Suppressor macrophage treated with lipopolysaccharide for 1 hour (primary cell): ENCODE results near the gene BMPR1B.

Experiments used
- DNase-seq, 3 donors: peaks; one replicate each; pipeline ENCODE4 v3.0.0-alpha.2; 2020 to 2022

The BMPR1B gene

DNA sequence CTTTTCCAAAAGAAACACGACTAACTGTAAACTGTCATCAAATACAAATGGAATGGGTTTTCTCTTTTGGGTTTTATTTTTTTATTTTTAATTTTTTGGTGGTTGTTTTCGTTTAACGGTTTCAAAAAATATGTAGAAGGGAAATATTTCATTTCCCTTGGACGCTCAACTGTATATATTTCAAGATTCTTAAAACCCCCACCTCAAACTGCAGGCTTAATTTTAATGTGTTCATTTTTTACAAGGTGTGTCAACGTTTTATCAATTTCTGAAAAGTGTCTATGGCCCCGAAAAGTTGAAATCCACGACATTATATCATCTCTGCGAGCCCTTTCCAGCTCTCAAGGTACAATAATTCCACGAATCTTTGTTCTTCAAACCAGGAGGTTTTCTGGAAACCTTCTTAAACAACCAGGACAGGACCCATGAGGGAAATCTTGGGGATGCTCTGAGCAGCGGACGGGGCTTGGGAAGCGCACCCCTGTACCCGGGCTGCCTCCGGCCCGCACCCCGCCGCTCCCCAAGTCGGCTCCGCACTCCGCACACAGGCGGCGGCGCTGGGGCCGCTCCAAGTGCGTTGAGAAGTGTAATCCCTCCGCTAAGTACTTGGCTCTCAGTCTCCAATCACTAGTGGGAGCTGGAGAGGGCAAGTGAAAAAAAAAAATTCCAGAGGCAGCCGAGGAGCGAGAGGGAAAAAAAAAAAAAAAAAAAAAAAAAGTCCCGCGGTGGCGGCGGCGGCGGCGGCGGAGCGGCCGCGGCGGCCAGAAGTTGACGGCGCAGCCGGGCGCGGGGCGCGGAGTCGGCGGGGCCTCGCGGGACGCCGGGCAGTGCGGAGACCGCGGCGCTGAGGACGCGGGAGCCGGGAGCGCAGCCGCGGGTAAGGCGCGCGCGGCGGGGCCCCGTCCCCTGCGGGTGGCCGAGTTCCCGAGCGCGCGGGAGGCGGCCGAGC is at the start of gene BMPR1B:
Gene BMPR1B (plus strand): TSS at position 764 of the 949 bp plus-strand sequence. CDS start 346,470 bp downstream, outside the sequence.
- DNase-seq = peak in 2 of 3 donors; percentile 6 to 28

DNA sequence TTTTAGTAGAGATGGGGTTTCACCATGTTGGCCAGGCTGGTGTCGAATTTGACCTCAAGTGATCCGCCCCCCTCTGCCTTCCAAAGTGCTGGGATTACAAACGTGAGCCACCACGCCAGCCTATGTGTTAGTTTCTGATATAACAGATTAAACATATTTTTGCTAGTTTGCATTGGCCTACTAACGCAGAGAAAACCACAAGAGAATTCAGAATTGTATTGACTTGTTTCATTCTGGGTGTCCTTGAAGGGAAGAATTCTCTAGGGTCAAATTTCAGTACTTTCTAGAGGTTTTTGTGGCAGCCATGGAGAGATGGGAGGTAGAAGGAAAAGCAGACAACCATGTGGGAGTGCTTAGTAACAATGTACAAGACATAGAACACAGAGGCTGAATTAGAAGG is 46.1 kb upstream of the BMPR1B start:
- DNase-seq = no peak

DNA sequence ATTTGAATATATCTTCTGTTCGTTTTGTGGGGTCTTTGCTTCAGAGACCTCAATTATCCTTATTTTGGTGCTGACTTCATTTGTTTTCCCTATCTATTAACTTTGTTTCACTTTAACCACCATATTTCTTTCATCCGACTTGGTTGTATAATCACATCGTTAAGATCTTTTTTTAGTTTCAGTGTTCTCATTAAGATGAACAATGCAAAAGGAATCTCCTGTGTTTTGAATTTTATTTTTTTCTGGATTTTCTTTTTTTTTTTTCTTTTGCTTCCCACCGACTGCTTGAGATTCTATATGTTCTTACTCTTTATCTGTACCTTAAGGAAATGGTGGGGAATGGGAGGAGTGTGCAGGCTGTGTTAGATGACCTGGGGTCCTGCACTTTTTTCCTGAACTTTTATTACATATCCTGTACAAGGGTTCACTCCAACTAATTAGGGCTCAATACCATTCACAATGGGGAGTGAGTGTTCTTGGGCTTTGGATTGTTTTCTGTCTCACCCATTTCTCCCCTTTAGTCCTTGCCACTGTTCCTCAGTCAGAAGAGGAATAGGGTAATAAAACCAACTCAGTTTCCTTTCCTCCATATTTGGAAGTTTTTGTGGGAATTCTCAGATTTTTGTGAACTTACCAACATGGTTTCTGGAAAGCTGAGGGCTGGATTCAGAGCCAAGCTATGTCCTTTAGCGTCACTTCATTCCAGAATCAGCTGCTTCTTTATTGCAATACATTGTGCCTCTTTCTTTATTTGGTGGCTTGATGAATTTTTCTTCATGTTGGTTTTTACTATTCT is 43.2 kb upstream of the BMPR1B start:
- DNase-seq = no peak

DNA sequence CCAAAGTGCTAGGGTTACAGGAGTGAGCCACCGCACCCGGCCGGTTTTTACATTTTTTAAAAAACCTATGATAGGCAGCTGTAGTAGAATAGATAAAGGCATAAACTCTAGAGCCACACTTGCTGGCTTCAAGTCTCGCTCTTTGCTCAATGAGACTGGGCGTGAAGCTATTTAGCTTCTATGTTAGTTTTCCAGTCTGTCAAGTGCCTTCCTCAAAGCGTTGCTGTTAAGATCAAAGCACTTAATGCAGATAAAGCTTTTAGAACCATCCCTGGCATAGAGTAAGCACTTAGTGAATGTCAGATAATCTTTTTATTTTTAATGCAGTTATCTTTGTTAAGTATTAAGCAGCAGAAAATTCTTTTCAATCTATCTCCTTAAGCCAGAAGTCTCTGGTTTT is 42.0 kb upstream of the BMPR1B start:
- no peak for DNase-seq

DNA sequence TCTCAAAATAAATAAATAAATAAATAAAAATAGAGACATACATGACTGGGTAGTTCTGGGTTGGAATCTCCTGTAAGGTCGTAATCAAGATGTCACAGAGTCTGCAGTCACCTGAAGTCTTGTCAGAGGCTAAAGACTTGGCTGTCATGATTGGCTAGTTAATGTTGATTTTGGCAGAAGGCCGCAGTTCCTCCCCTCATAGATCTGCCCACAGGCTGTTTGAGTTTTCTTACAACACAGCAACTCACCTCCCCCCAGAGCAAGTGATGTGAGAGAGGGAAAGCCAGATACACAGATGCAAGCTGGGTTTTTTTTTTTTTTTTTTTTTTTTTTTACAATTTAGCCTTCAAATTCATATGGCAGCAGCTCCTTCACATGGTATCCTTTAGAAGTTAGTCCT is 36.4 kb upstream of the BMPR1B start:
- DNase-seq = no peak

DNA sequence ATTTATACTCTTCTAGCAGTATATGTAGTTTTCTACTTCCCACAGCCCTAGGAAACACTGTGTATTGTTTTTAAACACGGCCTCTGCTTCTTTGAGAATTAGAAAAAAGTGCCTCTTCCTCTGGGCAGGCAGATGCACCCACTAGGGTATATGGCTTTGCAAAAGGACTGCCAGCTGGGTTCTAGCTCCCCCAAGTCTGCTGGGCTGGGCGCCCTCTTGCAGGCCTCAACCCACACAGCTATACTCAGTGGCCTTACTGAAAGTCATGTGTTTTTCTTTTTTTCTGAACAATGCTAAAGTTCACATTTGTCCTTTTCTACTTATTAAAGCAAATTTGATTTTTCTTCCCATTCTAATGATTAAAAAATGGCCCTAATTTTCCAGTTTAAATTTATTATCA is 35.5 kb upstream of the BMPR1B start:
- no peak for DNase-seq

DNA sequence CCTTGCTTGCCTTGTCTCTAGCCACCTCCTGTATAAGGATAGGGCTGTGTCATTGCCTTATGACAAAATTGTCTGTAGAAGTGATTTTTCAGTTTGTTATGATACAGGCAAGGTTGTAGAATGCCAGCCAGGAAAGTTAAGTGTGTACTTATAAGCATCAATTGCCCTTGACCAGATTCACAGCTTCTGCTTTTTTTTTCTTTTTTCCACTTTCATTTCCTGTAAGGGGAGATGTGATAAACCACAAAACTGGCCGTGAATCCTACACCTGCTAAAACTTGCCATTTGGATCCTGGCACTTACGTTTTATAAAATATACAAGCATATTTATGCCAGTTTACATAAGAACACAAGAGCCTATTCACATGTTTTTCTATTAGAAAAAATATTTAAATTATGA is 35.0 kb upstream of the BMPR1B start:
- DNase-seq = peak in 1 of 3 donors; percentile 1

DNA sequence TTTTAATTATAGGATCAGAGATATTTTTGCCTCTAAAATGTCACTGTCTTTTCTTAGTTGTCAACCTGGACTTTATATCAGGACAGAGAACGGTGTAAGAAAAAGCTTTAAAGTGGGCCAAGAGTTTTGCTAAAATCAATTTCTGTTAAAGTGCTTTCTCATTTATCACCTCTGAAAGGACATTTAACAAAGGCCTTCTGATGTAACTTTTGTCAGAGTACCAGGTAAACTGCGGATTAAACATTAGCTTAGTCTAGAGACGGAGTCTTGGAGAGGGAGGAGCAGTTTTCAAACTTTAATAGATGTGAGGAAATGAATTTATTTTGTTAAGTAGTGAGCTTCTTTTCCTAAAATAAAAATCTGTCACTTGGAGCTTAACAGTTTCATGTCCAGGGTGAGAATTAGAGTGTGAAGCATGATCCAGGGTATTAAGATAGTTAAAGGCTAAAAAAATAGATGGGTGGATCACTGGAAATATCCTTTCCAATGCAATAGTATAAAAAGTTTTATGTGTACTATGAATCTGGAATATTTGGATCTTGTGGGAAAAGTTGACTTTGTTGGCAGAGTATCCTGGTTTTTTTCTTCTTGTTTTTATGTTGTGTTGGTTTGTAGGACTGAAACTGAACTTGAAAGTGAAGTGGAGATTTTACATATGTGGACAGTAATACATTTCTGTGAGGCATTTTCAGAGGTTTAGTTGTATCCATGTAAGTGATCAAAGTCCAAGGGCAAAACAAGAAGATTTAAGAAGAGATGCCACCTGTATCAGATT is 33.6 kb upstream of the BMPR1B start:
- DNase-seq = no peak

DNA sequence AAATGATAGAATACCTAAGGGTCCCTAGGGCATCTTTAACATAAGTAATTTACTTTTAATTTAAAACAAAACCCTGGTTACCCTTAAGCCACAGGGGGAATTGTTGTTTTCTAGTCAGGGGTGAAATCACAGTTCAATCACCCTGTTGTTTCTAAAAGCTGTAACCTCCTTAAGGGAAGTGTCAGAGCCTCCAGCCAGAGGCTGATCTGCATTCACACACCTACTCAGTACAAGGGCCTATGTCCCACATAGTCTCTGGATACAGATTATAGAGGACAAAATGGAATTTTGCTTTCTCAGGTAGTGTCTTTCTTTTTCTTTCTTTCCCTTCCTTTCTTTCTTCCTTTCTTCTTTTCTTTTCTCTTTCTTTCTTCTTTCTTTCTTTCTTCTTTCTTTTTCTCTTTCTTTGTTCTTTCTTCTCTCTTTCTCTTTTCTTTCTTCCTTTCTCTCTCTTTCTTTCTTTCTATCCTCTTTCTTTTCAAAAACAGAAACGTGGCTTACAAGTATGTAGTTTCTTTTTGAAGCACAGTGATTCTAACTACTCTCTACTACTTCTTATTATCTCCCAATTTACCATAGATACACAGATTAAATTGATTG is 31.1 kb upstream of the BMPR1B start:
- no peak for DNase-seq

DNA sequence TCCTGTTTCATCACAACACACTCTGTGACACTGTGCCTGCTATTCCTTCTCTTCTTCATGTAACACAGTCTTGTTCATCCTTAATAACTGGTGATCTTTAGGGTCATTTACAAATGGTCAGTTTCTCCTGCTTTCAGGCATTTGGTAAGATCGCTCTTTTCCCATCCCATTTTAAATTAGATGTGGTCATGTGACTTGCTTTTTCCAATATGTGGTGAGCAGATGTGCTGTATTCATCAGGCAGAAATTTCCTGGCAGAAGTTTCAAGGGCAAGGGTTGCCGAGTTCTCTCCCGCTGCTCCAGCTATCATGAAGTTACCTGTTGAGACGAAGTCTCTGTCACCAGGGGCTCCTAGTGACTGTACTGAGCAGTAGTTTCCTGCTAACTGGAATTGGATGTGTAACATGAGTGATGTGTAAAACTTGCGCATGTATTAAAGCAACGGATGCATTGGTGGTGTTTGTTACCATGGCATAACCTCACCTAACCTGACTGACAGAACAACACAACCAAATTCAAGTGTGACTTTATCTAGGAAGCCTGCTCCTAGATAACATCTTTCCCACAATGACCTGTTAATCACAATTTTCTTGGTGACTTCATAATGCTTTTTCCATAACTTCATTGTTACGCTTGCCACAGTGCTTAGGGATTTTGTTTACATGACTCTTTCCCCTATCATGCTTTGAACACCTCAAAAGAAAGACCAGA is 29.5 kb upstream of the BMPR1B start:
- no peak for DNase-seq

DNA sequence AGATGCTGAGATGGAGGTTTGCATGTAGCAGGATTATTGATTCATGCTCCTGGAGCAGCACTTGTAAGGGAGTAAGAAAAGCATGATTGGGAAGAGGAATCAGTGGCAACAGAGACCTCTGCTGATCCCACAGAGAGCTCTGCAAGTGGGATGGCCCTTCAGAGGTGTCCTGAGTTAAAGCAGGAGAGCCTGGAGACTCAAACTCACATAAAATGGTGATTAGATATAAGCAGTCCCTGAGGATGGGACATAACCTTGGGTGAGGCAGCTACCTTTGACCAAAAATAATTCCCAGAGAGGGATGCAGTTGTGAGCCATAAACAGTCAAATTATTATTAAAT is 25.4 kb upstream of the BMPR1B start:
- DNase-seq = no peak

DNA sequence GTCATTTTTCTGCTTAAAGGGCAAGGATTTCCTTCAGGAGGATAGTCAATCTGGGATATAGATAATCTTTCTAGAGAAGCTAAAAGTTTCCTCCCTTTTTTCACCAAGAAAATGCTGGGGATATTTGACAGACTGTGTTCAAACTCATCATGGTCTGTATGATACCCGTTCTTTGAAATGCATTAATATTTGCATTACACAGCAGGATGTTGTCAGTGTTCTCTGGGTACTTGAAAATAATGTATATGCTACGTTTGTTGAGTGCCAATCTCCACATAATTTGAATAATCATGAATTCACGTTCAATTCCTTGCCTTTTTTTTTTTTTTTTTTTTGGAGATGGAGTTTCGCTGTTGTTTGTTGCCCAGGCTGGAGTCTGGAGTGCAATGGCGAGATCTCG is 18.0 kb upstream of the BMPR1B start:
- DNase-seq = no peak

DNA sequence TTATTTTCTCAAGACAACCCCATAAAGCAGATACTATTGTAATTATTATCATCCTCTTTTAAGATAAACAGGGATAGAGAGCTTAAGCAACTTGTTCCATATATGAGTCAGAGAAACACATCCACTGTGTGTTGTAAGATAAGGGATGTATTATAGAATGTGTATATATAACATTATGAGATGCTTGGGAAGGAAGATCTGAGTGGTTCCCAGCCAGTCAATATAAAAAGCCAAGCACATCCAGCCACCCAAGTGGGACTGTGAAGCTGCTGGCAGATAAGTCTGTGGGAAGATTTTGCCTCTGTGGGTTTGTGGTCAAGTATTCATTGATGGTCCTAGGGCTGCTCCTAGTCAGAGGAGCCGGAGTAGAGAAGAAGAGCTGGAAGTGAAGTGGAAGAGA is 16.5 kb upstream of the BMPR1B start:
- DNase-seq = no peak

DNA sequence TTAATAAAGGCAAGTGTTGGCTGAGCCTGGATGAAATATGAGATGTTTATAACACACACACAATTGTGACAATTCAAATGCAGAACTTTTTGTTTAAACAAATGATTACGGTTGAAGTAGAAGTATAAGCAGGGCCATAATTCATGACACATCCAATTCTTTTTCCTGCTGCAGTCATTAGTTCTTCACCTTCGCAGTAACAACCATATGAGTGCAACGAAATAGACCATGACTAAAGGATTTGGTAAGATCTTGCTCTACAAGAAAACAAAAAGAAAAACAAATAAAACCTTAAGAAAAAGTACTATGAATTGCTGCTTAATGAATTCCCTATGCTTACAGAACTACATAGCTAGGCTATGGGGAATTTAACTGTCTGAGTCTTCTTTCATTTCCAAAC is 13.9 kb upstream of the BMPR1B start:
- DNase-seq = no peak

DNA sequence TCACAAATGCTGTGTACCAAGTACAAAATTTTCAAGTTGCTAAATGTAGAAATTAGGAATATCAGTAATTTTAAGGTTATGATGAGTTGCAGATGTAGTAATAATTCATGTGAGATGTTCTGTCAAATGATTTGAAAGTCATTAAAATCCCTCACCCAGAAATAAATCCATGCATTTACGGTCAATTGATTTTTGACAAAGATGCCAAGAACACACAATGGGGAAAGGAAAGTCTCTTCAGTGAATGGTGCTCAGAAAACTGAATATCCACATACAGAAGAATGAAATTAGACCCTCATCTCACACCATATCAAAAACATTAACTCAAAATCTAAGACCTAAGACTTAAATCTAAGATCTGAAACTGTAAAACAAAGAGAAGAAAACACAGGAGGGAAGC is 12.9 kb upstream of the BMPR1B start:
- DNase-seq = no peak

DNA sequence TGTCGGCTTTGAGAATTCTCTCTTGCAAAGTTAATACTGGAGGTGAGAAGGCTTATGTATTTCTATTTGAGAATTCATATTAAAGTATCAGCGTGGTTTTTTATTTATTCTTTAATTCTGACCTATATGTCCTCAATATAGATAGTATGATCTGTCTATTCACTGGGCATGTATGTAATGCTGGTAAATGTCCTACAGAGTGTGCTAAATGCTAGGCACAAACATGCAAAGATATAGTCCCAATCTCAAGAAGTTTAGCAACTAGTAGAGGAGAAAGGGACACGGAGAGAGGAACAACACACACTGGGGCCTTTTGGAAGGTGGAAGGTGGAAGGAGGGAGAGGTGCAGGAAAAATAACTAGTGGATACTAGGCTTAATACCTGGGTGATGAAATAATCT is 11.0 kb upstream of the BMPR1B start:
- no peak for DNase-seq

DNA sequence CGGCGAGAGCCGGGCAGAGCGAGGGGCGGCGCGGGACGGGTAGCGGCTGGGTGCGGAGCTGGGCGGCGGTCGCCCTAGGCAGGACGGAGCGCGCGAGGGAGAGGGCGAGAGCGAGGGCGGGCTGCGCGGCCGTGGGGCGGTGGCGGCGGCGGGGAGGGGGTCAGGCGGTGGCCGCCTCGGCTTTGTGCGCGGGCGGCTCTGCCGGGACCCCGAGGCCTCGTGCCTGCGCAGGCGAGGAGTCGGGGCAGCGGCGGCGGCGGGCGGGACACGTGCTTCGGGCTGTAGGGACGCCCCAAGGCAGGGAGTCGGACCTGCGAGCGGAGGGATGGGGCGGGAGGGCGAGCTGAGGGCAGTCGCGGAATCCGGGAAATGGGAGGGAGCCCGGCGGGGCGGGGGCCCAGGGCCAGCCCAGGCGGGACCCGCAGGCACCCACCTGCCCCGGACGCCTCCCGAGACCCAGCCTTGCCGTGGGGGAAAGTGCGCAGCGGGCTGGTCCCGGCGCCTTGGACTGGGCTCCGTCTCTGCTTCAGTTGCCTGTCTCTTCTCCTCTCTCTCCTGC is 465 bp downstream of the BMPR1B start:
- DNase-seq = peak in 1 of 3 donors; percentile 17

DNA sequence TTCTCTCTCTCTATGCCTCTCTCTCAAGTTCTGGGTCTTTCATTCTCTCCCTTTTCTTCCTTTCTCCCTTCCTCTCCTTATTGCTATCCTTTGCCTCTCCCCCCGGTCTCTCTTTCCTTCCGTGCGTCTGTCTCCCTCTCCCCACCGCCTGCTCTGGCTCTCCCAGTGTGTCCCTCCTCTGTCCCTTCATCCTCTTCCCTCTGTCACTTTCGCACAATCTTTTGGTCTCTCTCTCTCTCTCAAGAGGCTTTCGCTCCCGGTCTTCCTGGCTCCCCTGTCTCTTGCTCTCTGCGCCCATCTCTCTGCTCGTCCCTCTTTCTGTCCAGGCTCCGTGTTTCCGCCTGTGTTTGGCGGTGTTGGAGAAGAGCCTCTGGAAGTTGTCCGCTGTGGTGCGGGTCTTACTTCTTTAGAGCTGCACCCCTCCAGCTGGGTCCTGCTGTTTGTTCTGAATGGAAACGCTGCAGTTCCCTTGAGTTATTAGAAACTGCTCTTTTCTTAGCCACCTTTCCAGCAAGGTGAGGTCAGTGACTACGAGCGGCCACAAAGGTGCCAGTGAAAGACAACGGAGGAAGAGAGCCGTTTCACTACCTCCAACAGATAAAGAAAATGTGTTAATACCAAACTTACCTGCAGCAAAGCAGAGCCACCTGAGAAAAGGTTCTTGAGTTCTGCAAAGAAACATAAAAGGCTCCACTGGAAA is 1.1 kb downstream of the BMPR1B start:
- no peak for DNase-seq

DNA sequence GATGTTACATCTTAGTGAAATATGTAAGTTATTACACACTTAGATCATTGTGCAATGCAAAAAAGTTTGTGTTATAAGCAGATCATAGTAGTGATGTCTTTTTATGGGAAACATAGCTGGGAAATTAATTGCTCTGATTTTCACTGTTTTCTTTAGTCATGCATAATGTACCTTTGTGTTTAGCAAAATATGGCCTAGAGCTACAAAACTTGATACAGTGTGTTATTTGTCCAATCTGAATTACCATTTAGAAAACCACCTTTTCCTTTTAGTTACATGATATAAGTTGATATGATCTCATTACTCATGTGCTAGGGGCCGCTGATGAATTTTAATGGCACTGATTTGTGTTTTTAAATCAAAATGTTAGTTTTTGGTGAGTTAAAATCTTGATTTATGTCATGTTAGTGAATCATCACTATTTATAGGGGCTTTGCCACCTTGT is 2.0 kb downstream of the BMPR1B start:
- no peak for DNase-seq

DNA sequence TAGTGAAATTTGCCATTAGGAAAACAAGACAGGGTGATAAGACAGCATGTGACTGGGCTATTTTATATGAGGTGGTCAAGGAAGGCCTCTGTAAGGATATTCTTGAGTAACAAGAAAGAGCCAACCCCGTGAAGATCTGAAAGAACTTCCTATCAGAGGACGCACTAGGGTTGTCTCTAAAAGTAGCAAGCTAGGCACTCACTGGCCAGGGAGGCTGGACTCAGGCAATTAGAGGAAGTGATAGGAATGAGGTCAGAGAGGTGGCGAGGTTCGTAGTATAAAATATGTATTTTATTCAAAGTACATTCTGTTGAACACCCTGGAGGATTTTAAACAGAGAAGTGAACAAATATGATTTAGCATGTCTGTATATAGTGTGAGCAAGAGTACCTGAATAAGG is 4.6 kb downstream of the BMPR1B start:
- DNase-seq = no peak

DNA sequence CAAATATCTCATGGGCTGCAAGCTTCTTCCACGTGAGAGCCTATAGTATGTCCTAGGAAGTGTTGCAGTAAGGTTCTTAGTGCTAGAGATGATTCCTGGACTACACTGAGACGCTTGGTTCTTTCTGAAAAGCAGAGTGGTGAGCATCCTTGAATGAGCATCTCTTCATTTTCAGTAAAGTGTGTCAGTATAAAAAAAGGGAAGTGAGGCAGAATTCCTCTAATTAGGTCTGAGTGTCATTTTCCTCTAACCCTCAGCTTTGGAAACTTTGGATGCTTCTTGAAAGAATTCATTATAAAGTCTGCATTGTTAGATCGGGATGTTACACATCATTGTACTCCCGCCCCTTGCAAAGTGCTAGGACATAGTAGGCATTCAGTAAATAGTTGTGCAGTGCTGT is 5.2 kb downstream of the BMPR1B start:
- no peak for DNase-seq
